K562 (cell line): ENCODE measurements around the gene LRRC8C. TPM values are rescaled to one million over a fixed set of nuclear protein-coding genes. Genes with fewer than 3 reads are reported as not detected.

Experiments
- KLF13 ChIP-seq: fragments of 450-650 bp; IDR thresholded peaks from 2 replicates; pipeline ENCODE4 v1.6.1; 2016; ENCODE audit warnings: missing genetic modification characterization, low read depth, mild to moderate bottlenecking, missing compliant biosample characterization, moderate library complexity, borderline replicate concordance
- PHF21A ChIP-seq: fragments of 450-650 bp; IDR thresholded peaks from 2 replicates; pipeline ENCODE4 v1.6.1; 2017; ENCODE audit warnings: low read depth, borderline replicate concordance
- SNRNP70 ChIP-seq: fragments of 200-400 bp; formaldehyde crosslinking; optimal IDR thresholded peaks from 2 replicates; pipeline ENCODE3; 2017; ENCODE audit warnings: low read depth, low read length
- SPI1 ChIP-seq: IDR thresholded peaks from 2 replicates; pipeline ENCODE4 v1.6.1; 2011; ENCODE audit warnings: low read depth, low read length, control low read depth, borderline replicate concordance
- STAT5B ChIP-seq: fragments of 250-450 bp; sonication (Bioruptor Pico); IDR thresholded peaks from 2 replicates; pipeline ENCODE4 v1.8.0; 2021; ENCODE audit warnings: mild to moderate bottlenecking, inconsistent platforms
- polyA plus RNA-seq, 8 experiments: library from polyadenylated mRNA; depleted of rRNA in 4 of 8; stranded (reverse) in 5 of 8; unstranded in 3 of 8; fragments of >200 nt; fragmentation: Nextera tagmentation in 2 of 8; fragmentation: Illumina TruSeq in 1 of 8; extraction: Ambion mirVana in 2 of 8; extraction: Trizol in 1 of 8; gene quantifications; 2 replicates each; pipeline versions ENCODE4 v1.2.1 to v1.2.3, GENCODE V29; 2011 to 2014; ENCODE audit warnings: inconsistent platforms in 1 of 8, missing spikeins in 1 of 8
- total RNA-seq, 7 experiments: library from RNA; depleted of rRNA in 6 of 7; stranded (reverse); fragments of >200 nt in 6 of 7; fragmentation: Illumina TruSeq in 2 of 7; extraction: Trizol in 2 of 7; gene quantifications; 2 replicates each; pipeline versions ENCODE4 v1.2.1 to v1.2.3, GENCODE V29; 2011 to 2021; ENCODE audit warnings: low replicate concordance in 1 of 7
- TF ChIP-seq, protein P1 (sequence below): sonication (generic); formaldehyde crosslinking; IDR thresholded peaks from 2 replicates; pipeline ENCODE4 v1.8.1; 2023; ENCODE audit warnings: mild to moderate bottlenecking, missing genetic modification reagents
- TF ChIP-seq, protein P2 (sequence below): fragments of 250-450 bp; sonication (Bioruptor Pico); IDR thresholded peaks from 2 replicates; pipeline ENCODE4 v1.4.0; 2020
- TF ChIP-seq, protein P3 (sequence below): fragments of 200-400 bp; formaldehyde crosslinking; IDR thresholded peaks from 2 replicates; pipeline ENCODE4 v1.6.1; 2017; ENCODE audit warnings: mild to moderate bottlenecking, low read depth, low read length, moderate library complexity
- TF ChIP-seq, protein P4 (sequence below), 2 experiments: IDR thresholded peaks; 2 replicates each; pipeline ENCODE4 v1.6.1; 2012; ENCODE audit warnings: improper control_type of control experiment in 2 of 2, low read depth in 2 of 2, low read length in 2 of 2, borderline replicate concordance in 1 of 2

Gene LRRC8C
- total and polyA plus RNA-seq, 9 of the 15 experiments (the other 6 are each of a cell fraction or from before 2014, with no cell fraction given) = 1.00 to 12.5 (median 4.5) TPM

- TF ChIP-seq, protein P1, sequence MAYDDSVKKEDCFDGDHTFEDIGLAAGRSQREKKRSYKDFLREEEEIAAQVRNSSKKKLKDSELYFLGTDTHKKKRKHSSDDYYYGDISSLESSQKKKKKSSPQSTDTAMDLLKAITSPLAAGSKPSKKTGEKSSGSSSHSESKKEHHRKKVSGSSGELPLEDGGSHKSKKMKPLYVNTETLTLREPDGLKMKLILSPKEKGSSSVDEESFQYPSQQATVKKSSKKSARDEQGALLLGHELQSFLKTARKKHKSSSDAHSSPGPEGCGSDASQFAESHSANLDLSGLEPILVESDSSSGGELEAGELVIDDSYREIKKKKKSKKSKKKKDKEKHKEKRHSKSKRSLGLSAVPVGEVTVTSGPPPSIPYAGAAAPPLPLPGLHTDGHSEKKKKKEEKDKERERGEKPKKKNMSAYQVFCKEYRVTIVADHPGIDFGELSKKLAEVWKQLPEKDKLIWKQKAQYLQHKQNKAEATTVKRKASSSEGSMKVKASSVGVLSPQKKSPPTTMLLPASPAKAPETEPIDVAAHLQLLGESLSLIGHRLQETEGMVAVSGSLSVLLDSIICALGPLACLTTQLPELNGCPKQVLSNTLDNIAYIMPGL (CRISPR knock-in tag) = peak; percentile 32; the same call in 1 of the 2 replicates
- no peak for TF ChIP-seq SNRNP70
- no peak for TF ChIP-seq STAT5B (CRISPR knock-in tag)
- peak; percentile 57; the same call in 1 of the 2 replicates for TF ChIP-seq SPI1
- TF ChIP-seq KLF13 (tag) = 0 out of 2 replicates have a peak, but pooled peaks have one; percentile 31
- TF ChIP-seq, protein P2, sequence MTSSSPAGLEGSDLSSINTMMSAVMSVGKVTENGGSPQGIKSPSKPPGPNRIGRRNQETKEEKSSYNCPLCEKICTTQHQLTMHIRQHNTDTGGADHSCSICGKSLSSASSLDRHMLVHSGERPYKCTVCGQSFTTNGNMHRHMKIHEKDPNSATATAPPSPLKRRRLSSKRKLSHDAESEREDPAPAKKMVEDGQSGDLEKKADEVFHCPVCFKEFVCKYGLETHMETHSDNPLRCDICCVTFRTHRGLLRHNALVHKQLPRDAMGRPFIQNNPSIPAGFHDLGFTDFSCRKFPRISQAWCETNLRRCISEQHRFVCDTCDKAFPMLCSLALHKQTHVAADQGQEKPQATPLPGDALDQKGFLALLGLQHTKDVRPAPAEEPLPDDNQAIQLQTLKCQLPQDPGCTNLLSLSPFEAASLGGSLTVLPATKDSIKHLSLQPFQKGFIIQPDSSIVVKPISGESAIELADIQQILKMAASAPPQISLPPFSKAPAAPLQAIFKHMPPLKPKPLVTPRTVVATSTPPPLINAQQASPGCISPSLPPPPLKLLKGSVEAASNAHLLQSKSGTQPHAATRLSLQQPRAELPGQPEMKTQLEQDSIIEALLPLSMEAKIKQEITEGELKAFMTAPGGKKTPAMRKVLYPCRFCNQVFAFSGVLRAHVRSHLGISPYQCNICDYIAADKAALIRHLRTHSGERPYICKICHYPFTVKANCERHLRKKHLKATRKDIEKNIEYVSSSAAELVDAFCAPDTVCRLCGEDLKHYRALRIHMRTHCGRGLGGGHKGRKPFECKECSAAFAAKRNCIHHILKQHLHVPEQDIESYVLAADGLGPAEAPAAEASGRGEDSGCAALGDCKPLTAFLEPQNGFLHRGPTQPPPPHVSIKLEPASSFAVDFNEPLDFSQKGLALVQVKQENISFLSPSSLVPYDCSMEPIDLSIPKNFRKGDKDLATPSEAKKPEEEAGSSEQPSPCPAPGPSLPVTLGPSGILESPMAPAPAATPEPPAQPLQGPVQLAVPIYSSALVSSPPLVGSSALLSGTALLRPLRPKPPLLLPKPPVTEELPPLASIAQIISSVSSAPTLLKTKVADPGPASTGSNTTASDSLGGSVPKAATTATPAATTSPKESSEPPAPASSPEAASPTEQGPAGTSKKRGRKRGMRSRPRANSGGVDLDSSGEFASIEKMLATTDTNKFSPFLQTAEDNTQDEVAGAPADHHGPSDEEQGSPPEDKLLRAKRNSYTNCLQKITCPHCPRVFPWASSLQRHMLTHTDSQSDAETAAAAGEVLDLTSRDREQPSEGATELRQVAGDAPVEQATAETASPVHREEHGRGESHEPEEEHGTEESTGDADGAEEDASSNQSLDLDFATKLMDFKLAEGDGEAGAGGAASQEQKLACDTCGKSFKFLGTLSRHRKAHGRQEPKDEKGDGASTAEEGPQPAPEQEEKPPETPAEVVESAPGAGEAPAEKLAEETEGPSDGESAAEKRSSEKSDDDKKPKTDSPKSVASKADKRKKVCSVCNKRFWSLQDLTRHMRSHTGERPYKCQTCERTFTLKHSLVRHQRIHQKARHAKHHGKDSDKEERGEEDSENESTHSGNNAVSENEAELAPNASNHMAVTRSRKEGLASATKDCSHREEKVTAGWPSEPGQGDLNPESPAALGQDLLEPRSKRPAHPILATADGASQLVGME (CRISPR knock-in tag) = no peak
- TF ChIP-seq, protein P3, sequence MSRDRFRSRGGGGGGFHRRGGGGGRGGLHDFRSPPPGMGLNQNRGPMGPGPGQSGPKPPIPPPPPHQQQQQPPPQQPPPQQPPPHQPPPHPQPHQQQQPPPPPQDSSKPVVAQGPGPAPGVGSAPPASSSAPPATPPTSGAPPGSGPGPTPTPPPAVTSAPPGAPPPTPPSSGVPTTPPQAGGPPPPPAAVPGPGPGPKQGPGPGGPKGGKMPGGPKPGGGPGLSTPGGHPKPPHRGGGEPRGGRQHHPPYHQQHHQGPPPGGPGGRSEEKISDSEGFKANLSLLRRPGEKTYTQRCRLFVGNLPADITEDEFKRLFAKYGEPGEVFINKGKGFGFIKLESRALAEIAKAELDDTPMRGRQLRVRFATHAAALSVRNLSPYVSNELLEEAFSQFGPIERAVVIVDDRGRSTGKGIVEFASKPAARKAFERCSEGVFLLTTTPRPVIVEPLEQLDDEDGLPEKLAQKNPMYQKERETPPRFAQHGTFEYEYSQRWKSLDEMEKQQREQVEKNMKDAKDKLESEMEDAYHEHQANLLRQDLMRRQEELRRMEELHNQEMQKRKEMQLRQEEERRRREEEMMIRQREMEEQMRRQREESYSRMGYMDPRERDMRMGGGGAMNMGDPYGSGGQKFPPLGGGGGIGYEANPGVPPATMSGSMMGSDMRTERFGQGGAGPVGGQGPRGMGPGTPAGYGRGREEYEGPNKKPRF = no peak
- TF ChIP-seq, protein P4, sequence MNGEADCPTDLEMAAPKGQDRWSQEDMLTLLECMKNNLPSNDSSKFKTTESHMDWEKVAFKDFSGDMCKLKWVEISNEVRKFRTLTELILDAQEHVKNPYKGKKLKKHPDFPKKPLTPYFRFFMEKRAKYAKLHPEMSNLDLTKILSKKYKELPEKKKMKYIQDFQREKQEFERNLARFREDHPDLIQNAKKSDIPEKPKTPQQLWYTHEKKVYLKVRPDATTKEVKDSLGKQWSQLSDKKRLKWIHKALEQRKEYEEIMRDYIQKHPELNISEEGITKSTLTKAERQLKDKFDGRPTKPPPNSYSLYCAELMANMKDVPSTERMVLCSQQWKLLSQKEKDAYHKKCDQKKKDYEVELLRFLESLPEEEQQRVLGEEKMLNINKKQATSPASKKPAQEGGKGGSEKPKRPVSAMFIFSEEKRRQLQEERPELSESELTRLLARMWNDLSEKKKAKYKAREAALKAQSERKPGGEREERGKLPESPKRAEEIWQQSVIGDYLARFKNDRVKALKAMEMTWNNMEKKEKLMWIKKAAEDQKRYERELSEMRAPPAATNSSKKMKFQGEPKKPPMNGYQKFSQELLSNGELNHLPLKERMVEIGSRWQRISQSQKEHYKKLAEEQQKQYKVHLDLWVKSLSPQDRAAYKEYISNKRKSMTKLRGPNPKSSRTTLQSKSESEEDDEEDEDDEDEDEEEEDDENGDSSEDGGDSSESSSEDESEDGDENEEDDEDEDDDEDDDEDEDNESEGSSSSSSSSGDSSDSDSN (IDR thresholded peaks at IDR 0.05; ENCODE audit: borderline replicate concordance in 1 of 2, low read depth in 2 of 2, low read length in 2 of 2) = no peak; a peak in 1 of 4 replicates
- no peak for TF ChIP-seq PHF21A
Measured at GRCh38 chr1:89632657-89633247, at the start of gene LRRC8C (continued).
